A549 (cell line): ENCODE measurements around the gene TFCP2L1. TPM values are rescaled to one million over a fixed set of nuclear protein-coding genes. Genes with fewer than 3 reads are reported as not detected.
A peak's percentile ranks its signal among the peaks of the same experiment; 100 is the strongest.
"Not testable (repeated sequence)": the region's sequence is repeated elsewhere in the genome, so short reads cannot be mapped to it uniquely, and the experiment has no call there.

Experiments used
- ATAC-seq, 2 experiments: fragments of 200-7000 bp in 1 of 2; fragments of >200 bp in 1 of 2; cut with Nextera tagmentation in 1 of 2; cut with Tn5 transposase in 1 of 2; 3 replicates each; pipeline versions ENCODE4 v1.8.0 to v1.9.1; 2018 to 2020; ENCODE audit warnings: mild to moderate bottlenecking in 1 of 2, moderate library complexity in 1 of 2
- CTCF ChIA-PET: fragments of 300-600 bp; sonication (Branson Sonifier 250); formaldehyde crosslinking; extraction: SDS; loops from one replicate; lab custom pipeline; 2021; ENCODE audit warnings: antibody characterized with exemption, inconsistent platforms; lab: Yijun Ruan, JAX
- POLR2A ChIA-PET: fragments of 350-600 bp; formaldehyde crosslinking; extraction: SDS; loops from one replicate; lab custom pipeline; 2021; ENCODE audit warnings: antibody characterized with exemption, inconsistent platforms; lab: Yijun Ruan, JAX
- DNase-seq, 2 experiments: peaks; one replicate each; pipeline versions ENCODE4 v3.0.0 to v3.0.0-alpha.2; 2011 to 2016; ENCODE audit warnings: low read depth in 1 of 2, low spot score in 1 of 2
- FAIRE-seq: peaks from 2 replicates; lab custom pipeline; 2011; peaks lifted over from hg19 to GRCh38; lab: Jason Lieb, UNC
- H3K27ac ChIP-seq, 2 experiments: fragments of >200 bp; sonication (Bioruptor Twin); formaldehyde crosslinking; 3 replicates each; pipeline ENCODE4 v1.5.1; 2016 to 2017
- H3K4me1 ChIP-seq: fragments of >200 bp; sonication (Bioruptor Twin); formaldehyde crosslinking; 3 replicates; pipeline ENCODE4 v1.6.1; 2016
- H3K4me2 ChIP-seq: fragments of >200 bp; sonication (Bioruptor Twin); formaldehyde crosslinking; 3 replicates; pipeline ENCODE4 v1.6.1; 2016
- H3K4me3 ChIP-seq: fragments of >200 bp; sonication (Bioruptor Twin); formaldehyde crosslinking; 3 replicates; pipeline ENCODE4 v1.5.1; 2016
- H3K9me3 ChIP-seq: fragments of >200 bp; sonication (Bioruptor Twin); formaldehyde crosslinking; 3 replicates; pipeline ENCODE4 v1.6.1; 2016
- BHLHE40 ChIP-seq: IDR thresholded peaks from 2 replicates; pipeline ENCODE4 v1.6.1; 2012; ENCODE audit warnings: low read depth, low read length, inconsistent platforms
- CBX8 ChIP-seq: fragments of 200-600 bp; sonication (generic); IDR thresholded peaks from 2 replicates; pipeline ENCODE4 v1.6.1; 2016
- CHD2 ChIP-seq: fragments of 150-350 bp; IDR thresholded peaks from 2 replicates; pipeline ENCODE4 v1.6.1; 2014; ENCODE audit warnings: low read length; ENCODE audit not compliant: partially characterized antibody
- FOSL2 ChIP-seq, 2 experiments: fragments of 450-650 bp in 1 of 2; fragments of >200 bp in 1 of 2; sonication (Bioruptor Twin) in 1 of 2; formaldehyde crosslinking; IDR thresholded peaks; 2 replicates each; pipeline versions ENCODE4 v1.5.0 to v1.6.1; 2016 to 2020; ENCODE audit warnings: mild to moderate bottlenecking in 1 of 2, moderate library complexity in 1 of 2
- FOXS1 ChIP-seq: fragments of 250-450 bp; sonication (Bioruptor Pico); IDR thresholded peaks from 2 replicates; pipeline ENCODE4 v1.5.0; 2020; ENCODE audit warnings: mild to moderate bottlenecking, moderate library complexity
- GATA3 ChIP-seq: IDR thresholded peaks from 2 replicates; pipeline ENCODE4 v1.6.1; 2012; ENCODE audit warnings: borderline replicate concordance
- HOXA7 ChIP-seq: fragments of 250-450 bp; sonication (Bioruptor Pico); IDR thresholded peaks from 2 replicates; pipeline ENCODE4 v1.5.0; 2020; ENCODE audit warnings: mild to moderate bottlenecking, moderate library complexity
- HOXB13 ChIP-seq: fragments of 250-450 bp; sonication (Bioruptor Pico); IDR thresholded peaks from 2 replicates; pipeline ENCODE4 v1.5.0; 2020; ENCODE audit warnings: low read depth, mild to moderate bottlenecking, moderate library complexity
- JUN ChIP-seq, 2 experiments: fragments of >200 bp; sonication (Bioruptor Twin); formaldehyde crosslinking; IDR thresholded peaks; 2 replicates in 1 of 2; 3 replicates in 1 of 2; pipeline ENCODE4 v1.6.1; 2016 to 2017
- JUNB ChIP-seq: fragments of >200 bp; sonication (Bioruptor Twin); formaldehyde crosslinking; IDR thresholded peaks from 2 replicates; pipeline ENCODE4 v1.6.1; 2016
- KDM1A ChIP-seq: fragments of 200-600 bp; sonication (generic); IDR thresholded peaks from 2 replicates; pipeline ENCODE4 v1.6.1; 2016; ENCODE audit warnings: low read depth, mild to moderate bottlenecking
- KDM5A ChIP-seq: fragments of 200-600 bp; sonication (generic); IDR thresholded peaks from 2 replicates; pipeline ENCODE4 v1.6.1; 2016; ENCODE audit warnings: antibody characterized with exemption, mild to moderate bottlenecking
- MAFK ChIP-seq: fragments of 450-650 bp; IDR thresholded peaks from 2 replicates; pipeline ENCODE4 v1.6.1; 2014; ENCODE audit not compliant: partially characterized antibody
- MYC ChIP-seq: IDR thresholded peaks from 2 replicates; pipeline ENCODE4 v1.6.1; 2012; ENCODE audit warnings: mild to moderate bottlenecking, inconsistent platforms, low read length, improper control_type of control experiment, borderline replicate concordance
- POLR2A ChIP-seq: IDR thresholded peaks from 2 replicates; pipeline ENCODE4 v1.6.1; 2012; ENCODE audit warnings: mild to moderate bottlenecking, low read length
- POLR2AphosphoS2 ChIP-seq: conservative IDR thresholded peaks from 2 replicates; pipeline ENCODE4 v1.6.1; 2012; ENCODE audit warnings: low read length, improper control_type of control experiment, inconsistent platforms
- RAD21 ChIP-seq, 2 experiments: fragments of >200 bp in 1 of 2; sonication (Bioruptor Twin) in 1 of 2; formaldehyde crosslinking in 1 of 2; IDR thresholded peaks in 1 of 2; conservative IDR thresholded peaks in 1 of 2; 2 replicates in 1 of 2; 3 replicates in 1 of 2; pipeline ENCODE4 v1.6.1; 2012 to 2018; ENCODE audit warnings: inconsistent platforms in 1 of 2
- RARB ChIP-seq: fragments of 250-450 bp; sonication (Bioruptor Pico); IDR thresholded peaks from 2 replicates; pipeline ENCODE4 v1.8.0; 2021; ENCODE audit warnings: mild to moderate bottlenecking, moderate library complexity
- RFX5 ChIP-seq: fragments of 450-650 bp; IDR thresholded peaks from 2 replicates; pipeline ENCODE4 v1.7.1; 2014; ENCODE audit warnings: antibody characterized with exemption, mild to moderate bottlenecking, moderate library complexity
- TFCP2L1 ChIP-seq: fragments of 250-450 bp; sonication (Bioruptor Pico); IDR thresholded peaks from 2 replicates; pipeline ENCODE4 v1.5.0; 2021; ENCODE audit warnings: mild to moderate bottlenecking
- TP53 ChIP-seq: fragments of 250-450 bp; sonication (Bioruptor Pico); IDR thresholded peaks from 2 replicates; pipeline ENCODE4 v1.5.0; 2021; ENCODE audit warnings: mild to moderate bottlenecking, moderate library complexity
- ZFP36 ChIP-seq: fragments of 450-650 bp; IDR thresholded peaks from 2 replicates; pipeline ENCODE4 v1.6.1; 2014; ENCODE audit warnings: borderline replicate concordance; ENCODE audit not compliant: partially characterized antibody
- ZSCAN20 ChIP-seq: fragments of 250-450 bp; sonication (Bioruptor Pico); IDR thresholded peaks from 2 replicates; pipeline ENCODE4 v1.8.0; 2022; ENCODE audit warnings: mild to moderate bottlenecking, moderate library complexity
- WGBS: methylation state at CpG from one replicate; pipeline ENCODE4 v1.1.6; 2017; ENCODE audit errors: missing lambda C conversion rate; 5-methylcytosine and 5-hydroxymethylcytosine counted together
- polyA plus RNA-seq, 4 experiments: library from polyadenylated mRNA; depleted of rRNA in 3 of 4; stranded (reverse); fragments of >200 nt; fragmentation: RNase III in 1 of 4; extraction: RNeasy Plus Mini Kit Qiagen cat#74134 plus additional on column Dnase treatment in 1 of 4; gene quantifications; 2 replicates in 3 of 4; 3 replicates in 1 of 4; pipeline ENCODE4 v1.2.3, GENCODE V29; 2011 to 2017
- TF ChIP-seq, protein P1 (sequence below): IDR thresholded peaks from 2 replicates; pipeline ENCODE4 v1.6.1; 2012
- TF ChIP-seq, protein P2 (sequence below): fragments of >200 bp; sonication (Bioruptor Twin); formaldehyde crosslinking; IDR thresholded peaks from 2 replicates; pipeline ENCODE4 v1.6.1; 2016
- TF ChIP-seq, protein P3 (sequence below): fragments of 250-450 bp; sonication (Bioruptor Pico); IDR thresholded peaks from 2 replicates; pipeline ENCODE4 v1.5.0; 2020; ENCODE audit warnings: low read depth, mild to moderate bottlenecking, moderate library complexity
- TF ChIP-seq, protein P4 (sequence below): fragments of 450-650 bp; IDR thresholded peaks from 2 replicates; pipeline ENCODE4 v1.6.1; 2014; ENCODE audit warnings: antibody characterized with exemption
- TF ChIP-seq, protein P5 (sequence below): IDR thresholded peaks from 2 replicates; pipeline ENCODE4 v1.6.1; 2012; ENCODE audit warnings: low read depth, borderline replicate concordance

The TFCP2L1 gene
- polyA plus RNA-seq, 2 of the 4 experiments (the other 2 are of a cell fraction), result 1.3 to 3.1 TPM

DNA sequence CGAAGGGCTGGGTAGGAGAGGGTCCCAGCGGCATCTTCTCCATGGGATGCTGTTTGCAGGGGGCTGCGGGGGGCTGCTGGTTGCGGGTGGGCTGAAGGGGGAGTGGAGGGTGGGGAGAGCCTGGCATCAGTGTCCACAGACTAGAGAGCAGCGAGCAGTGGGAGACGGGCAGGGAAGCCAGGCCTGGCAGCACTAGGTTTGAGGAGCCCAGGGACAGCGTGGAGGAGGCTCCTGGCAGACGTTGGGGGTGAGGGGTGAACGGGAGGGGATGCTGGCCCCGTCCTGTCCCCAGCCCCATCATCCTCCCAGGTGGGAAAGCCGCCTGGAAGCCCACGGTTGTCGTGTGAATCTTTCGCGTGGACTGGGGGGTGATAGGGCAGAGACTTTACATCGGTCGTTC, 48.2 kb upstream of the TFCP2L1 start:
- CTCF ChIA-PET, result no interaction called here
- no peak overlapping the region for H3K4me3 ChIP-seq
- ATAC-seq (0 out of 6 replicates have a peak, but pooled peaks of 1 of the 2 experiments have one; percentile 16), DNase-seq (no peak)
- no peak for TF ChIP-seq GATA3
- no peak for TF ChIP-seq JUN (IDR thresholded peaks at IDR 0.05)
- TF ChIP-seq BHLHE40, result no peak
- no peak for TF ChIP-seq HOXA7
- TF ChIP-seq, protein P1, sequence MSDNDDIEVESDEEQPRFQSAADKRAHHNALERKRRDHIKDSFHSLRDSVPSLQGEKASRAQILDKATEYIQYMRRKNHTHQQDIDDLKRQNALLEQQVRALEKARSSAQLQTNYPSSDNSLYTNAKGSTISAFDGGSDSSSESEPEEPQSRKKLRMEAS, result no peak
- TF ChIP-seq RFX5, result no peak
- no peak for TF ChIP-seq FOSL2 (IDR thresholded peaks at IDR 0.05)
- TF ChIP-seq FOSL2 (CRISPR knock-in tag; IDR thresholded peaks at IDR 0.05), result no peak
- TF ChIP-seq CBX8, result no peak
- TF ChIP-seq KDM1A, result no peak
- no peak for TF ChIP-seq TP53 (CRISPR knock-in tag)
- TF ChIP-seq MAFK, result no peak
- no peak for TF ChIP-seq RARB
- TF ChIP-seq TFCP2L1 (CRISPR knock-in tag), result no peak
- no peak for TF ChIP-seq ZSCAN20 (CRISPR knock-in tag)
- no peak for TF ChIP-seq POLR2AphosphoS2
- no peak for TF ChIP-seq HOXB13
- TF ChIP-seq RAD21 (conservative IDR thresholded peaks at IDR 0.05 in 1 of 2, IDR thresholded peaks at IDR 0.05 in 1 of 2), result no peak
- no peak for TF ChIP-seq POLR2A
- TF ChIP-seq, all 56 proteins: peak for 0
- H3K4me1 ChIP-seq, result peaks cover 7% of the 10 kb centered on the region; the same call in 1 of the 3 replicates
- no peak overlapping the region for H3K4me2 ChIP-seq
- FAIRE-seq, result no peak
- POLR2A ChIA-PET, result no interaction called here
- H3K27ac ChIP-seq, result no peak overlapping the region
- no peaks in the 10 kb centered on the region for H3K9me3 ChIP-seq
- 83% methylated on average over 17 of the region's 17 CpGs for WGBS

DNA sequence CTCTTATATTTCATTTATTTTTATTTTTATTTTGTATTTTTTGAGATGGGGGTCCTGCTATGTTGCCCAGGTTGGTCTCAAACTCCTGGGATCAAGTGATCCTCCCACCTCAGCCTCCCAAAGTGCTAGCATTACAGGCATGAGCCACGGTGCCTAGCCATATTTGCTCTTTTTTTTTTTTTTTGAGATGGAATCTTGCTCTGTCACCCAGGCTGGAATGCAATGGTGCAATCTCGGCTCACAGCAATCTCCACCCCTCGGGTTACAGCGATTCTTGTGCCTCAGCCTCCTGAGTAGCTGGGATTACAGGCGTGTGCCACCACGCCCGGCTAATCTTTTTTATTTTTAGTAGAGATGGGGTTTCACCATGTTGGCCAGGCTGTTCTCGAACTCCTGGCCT, 46.3 kb upstream of the TFCP2L1 start:
- WGBS, result 44% methylated on average over 8 of the region's 8 CpGs
- POLR2A ChIA-PET, H3K4me2 ChIP-seq, H3K4me3 ChIP-seq, DNase-seq, FAIRE-seq, H3K9me3 ChIP-seq, CTCF ChIA-PET, ATAC-seq, H3K27ac ChIP-seq, H3K4me1 ChIP-seq: not testable (repeated sequence)

DNA sequence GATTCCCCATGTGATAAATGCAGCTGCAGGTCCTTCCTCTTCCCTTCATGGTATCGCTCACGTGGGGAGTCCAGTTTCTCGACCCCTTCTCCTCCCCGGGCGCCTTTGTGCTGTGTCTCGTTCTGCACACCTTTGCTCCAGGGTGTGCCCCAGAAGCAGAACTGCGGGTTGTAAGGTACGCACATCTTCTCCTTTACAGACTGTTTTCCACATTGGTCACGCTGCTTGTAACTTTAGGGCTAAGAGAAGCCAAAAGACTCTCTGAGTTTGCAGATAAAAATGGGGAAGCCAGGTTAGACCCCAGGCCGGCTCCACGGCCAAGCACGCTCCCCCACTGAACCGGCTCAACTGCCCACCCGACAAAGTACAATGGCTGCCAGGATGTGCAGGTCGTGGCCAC, 45.9 kb upstream of the TFCP2L1 start:
- ATAC-seq (no peak), DNase-seq (no peak), FAIRE-seq (no peak)
- H3K4me1 ChIP-seq, result peaks cover 7% of the 10 kb centered on the region; the same call in 1 of the 3 replicates
- no peak overlapping the region for H3K4me2 ChIP-seq
- no peak overlapping the region for H3K4me3 ChIP-seq
- 80% methylated on average over 15 of the region's 15 CpGs for WGBS
- H3K27ac ChIP-seq, result no peak overlapping the region
- H3K9me3 ChIP-seq, result no peaks in the 10 kb centered on the region
- TF ChIP-seq MYC (no peak), KDM5A (no peak), TP53 (CRISPR knock-in tag) (no peak), CHD2 (no peak), JUN (IDR thresholded peaks at IDR 0.05) (no peak), ZFP36 (no peak), FOXS1 (CRISPR knock-in tag) (no peak), BHLHE40 (no peak), FOSL2 (IDR thresholded peaks at IDR 0.05) (no peak), FOSL2 (CRISPR knock-in tag; IDR thresholded peaks at IDR 0.05) (no peak), JUNB (no peak), KDM1A (no peak)
- TF ChIP-seq, protein P2, sequence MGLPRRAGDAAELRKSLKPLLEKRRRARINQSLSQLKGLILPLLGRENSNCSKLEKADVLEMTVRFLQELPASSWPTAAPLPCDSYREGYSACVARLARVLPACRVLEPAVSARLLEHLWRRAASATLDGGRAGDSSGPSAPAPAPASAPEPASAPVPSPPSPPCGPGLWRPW, result no peak
- TF ChIP-seq, protein P3, sequence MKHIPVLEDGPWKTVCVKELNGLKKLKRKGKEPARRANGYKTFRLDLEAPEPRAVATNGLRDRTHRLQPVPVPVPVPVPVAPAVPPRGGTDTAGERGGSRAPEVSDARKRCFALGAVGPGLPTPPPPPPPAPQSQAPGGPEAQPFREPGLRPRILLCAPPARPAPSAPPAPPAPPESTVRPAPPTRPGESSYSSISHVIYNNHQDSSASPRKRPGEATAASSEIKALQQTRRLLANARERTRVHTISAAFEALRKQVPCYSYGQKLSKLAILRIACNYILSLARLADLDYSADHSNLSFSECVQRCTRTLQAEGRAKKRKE (CRISPR knock-in tag), result no peak
- TF ChIP-seq, protein P4, sequence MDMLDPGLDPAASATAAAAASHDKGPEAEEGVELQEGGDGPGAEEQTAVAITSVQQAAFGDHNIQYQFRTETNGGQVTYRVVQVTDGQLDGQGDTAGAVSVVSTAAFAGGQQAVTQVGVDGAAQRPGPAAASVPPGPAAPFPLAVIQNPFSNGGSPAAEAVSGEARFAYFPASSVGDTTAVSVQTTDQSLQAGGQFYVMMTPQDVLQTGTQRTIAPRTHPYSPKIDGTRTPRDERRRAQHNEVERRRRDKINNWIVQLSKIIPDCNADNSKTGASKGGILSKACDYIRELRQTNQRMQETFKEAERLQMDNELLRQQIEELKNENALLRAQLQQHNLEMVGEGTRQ, result no peak
- TF ChIP-seq, protein P5, sequence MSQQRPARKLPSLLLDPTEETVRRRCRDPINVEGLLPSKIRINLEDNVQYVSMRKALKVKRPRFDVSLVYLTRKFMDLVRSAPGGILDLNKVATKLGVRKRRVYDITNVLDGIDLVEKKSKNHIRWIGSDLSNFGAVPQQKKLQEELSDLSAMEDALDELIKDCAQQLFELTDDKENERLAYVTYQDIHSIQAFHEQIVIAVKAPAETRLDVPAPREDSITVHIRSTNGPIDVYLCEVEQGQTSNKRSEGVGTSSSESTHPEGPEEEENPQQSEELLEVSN, result no peak
- ChIA-PET POLR2A (no interaction called here), CTCF (no interaction called here)
